Tibial nerve (tissue), 4 donors: ENCODE measurements around the gene APOA1. TPM values are rescaled to one million over a fixed set of nuclear protein-coding genes. Genes with fewer than 3 reads are reported as not detected.

Source experiments
- DNase-seq, 2 donors: peaks; one replicate each; pipeline ENCODE4 v3.0.0-alpha.2; 2019; ENCODE audit warnings: low spot score in 2 of 2
- H3K27ac ChIP-seq, 4 donors: fragments of 200-600 bp; sonication (generic) in 3 of 4; one replicate each; pipeline ENCODE4 v1.5.1; 2017 to 2019; ENCODE audit warnings: mild to moderate bottlenecking in 1 of 4
- H3K27me3 ChIP-seq, 2 donors: fragments of 200-600 bp; sonication (generic) in 1 of 2; one replicate each; pipeline versions ENCODE4 v1.5.1 to v1.6.0; 2017 to 2019
- H3K36me3 ChIP-seq, 3 donors: fragments of 200-600 bp; sonication (generic); one replicate each; pipeline ENCODE4 v1.5.1; 2018 to 2019
- H3K4me1 ChIP-seq, 4 donors: fragments of 200-600 bp; sonication (generic) in 3 of 4; one replicate each; pipeline ENCODE4 v1.5.1; 2017 to 2019
- H3K4me3 ChIP-seq, 4 donors: fragments of 200-600 bp; sonication (generic) in 3 of 4; one replicate each; pipeline ENCODE4 v1.5.1; 2017 to 2019; ENCODE audit warnings: mild to moderate bottlenecking in 1 of 4, moderate library complexity in 1 of 4
- H3K9me3 ChIP-seq, 4 donors: fragments of 200-600 bp; sonication (generic) in 3 of 4; one replicate each; pipeline ENCODE4 v1.5.1; 2017 to 2019
- EP300 ChIP-seq, 2 donors: sonication (generic); formaldehyde crosslinking; IDR thresholded peaks; one replicate each; pipeline ENCODE4 v1.6.1; 2017; ENCODE audit warnings: antibody characterized with exemption in 2 of 2, mild to moderate bottlenecking in 1 of 2
- POLR2A ChIP-seq, 2 donors: fragments of 450-650 bp; IDR thresholded peaks; one replicate each; pipeline ENCODE4 v1.6.1; 2017; ENCODE audit warnings: antibody characterized with exemption in 2 of 2, mild to moderate bottlenecking in 2 of 2, moderate library complexity in 2 of 2
- WGBS, 2 donors: methylation state at CpG; one replicate each; pipeline ENCODE4 v1.1.5; 2018; 5-methylcytosine and 5-hydroxymethylcytosine counted together
- total RNA-seq, 4 donors: library from RNA; depleted of rRNA; stranded (reverse); fragments of >200 nt; gene quantifications; one replicate each; pipeline ENCODE4 v1.1.0, GENCODE V29; 2016
- TF ChIP-seq, protein P1 (sequence below), 5 experiments: fragments of 200-600 bp in 3 of 5; fragments of 450-650 bp in 2 of 5; sonication (generic) in 3 of 5; IDR thresholded peaks; one replicate each; pipeline ENCODE4 v1.5.1; 2016 to 2019; ENCODE audit warnings: antibody characterized with exemption in 5 of 5, mild to moderate bottlenecking in 3 of 5, moderate library complexity in 2 of 5

APOA1 gene
- total RNA-seq, 4 donors from 2014 or later, result 4.1 to 8.4 (median 6.5) TPM

DNA sequence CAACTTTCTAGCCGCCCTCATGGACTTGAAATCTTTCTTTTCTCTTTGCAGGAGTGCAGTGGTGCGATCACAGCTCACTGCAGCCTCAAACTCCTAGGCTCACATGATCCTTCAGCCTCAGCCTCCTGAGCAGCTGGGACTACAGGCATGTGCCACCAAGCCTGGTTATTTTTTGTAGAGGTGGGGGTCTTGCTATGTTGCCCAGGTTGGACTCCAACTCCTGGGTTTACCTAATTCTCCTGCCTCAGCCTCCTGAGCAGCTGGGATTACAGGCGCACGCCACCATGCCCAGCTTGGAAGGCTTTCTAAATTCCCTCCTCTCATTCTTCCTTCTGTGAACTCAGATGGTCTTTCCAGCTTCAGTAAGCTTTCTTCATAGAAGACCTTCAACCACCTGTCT lies 4.7 kb upstream of the APOA1 start:
- DNase-seq, result no peak
- no peaks in the 10 kb centered on the region for H3K27me3 ChIP-seq
- peaks cover 3 to 46% (median 10%) of the 10 kb centered on the region in 3 donors for H3K36me3 ChIP-seq
- no peak for TF ChIP-seq EP300 (IDR thresholded peaks at IDR 0.05)
- H3K4me3 ChIP-seq, result no peak overlapping the region
- 98 to 100% methylated on average over 4 of the region's 4 CpGs for WGBS, 2 donors
- no peak overlapping the region for H3K27ac ChIP-seq
- no peaks in the 10 kb centered on the region for H3K9me3 ChIP-seq
- peaks cover 0 to 37% (median 8%) of the 10 kb centered on the region in 4 donors for H3K4me1 ChIP-seq

GRCh38 chr11:116840746-116841296 lies 3.4 kb upstream of the APOA1 start:
- DNase-seq, result no peak
- Histone ChIP-seq H3K9me3 (no peaks in the 10 kb centered on the region), H3K4me1 (peaks cover 0 to 48% (median 13%) of the 10 kb centered on the region in 4 donors), H3K27me3 (no peaks in the 10 kb centered on the region), H3K27ac (peak overlapping the region in 2 of 4 donors; percentile 13 to 64), H3K4me3 (no peak overlapping the region), H3K36me3 (peaks cover 3 to 33% (median 5%) of the 10 kb centered on the region in 3 donors)
- TF ChIP-seq EP300 (IDR thresholded peaks at IDR 0.05) (no peak), POLR2A (IDR thresholded peaks at IDR 0.05) (no peak)
- TF ChIP-seq, protein P1, sequence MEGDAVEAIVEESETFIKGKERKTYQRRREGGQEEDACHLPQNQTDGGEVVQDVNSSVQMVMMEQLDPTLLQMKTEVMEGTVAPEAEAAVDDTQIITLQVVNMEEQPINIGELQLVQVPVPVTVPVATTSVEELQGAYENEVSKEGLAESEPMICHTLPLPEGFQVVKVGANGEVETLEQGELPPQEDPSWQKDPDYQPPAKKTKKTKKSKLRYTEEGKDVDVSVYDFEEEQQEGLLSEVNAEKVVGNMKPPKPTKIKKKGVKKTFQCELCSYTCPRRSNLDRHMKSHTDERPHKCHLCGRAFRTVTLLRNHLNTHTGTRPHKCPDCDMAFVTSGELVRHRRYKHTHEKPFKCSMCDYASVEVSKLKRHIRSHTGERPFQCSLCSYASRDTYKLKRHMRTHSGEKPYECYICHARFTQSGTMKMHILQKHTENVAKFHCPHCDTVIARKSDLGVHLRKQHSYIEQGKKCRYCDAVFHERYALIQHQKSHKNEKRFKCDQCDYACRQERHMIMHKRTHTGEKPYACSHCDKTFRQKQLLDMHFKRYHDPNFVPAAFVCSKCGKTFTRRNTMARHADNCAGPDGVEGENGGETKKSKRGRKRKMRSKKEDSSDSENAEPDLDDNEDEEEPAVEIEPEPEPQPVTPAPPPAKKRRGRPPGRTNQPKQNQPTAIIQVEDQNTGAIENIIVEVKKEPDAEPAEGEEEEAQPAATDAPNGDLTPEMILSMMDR (IDR thresholded peaks at IDR 0.05), result no peak
- WGBS, 2 donors, result 53 to 63% methylated on average over 9 of the region's 9 CpGs

DNA sequence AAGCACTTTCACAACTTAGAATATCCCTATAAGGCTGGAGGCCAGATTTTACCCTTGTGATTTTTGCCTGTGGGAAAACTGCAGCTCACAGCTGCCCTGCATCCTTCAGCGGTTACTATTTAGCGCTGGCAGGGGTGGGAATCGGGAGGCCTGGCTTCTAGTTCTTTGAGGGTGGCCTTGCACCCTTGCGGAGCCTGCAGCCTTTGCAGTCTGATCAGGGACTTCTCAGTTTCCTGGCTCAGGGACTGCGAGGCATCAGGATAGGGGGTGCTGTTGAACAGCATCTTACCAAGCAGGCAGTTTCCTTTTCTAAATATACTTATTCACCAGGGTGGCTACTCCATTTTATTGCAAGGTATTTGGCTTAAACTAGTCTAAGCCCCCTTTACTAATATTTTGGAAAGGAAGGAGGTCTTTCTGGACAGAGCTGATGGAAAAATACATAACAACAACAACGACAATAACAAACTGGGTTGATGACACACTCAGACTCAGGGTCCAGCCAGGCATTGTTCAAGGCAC lies 2.9 kb upstream of the APOA1 start:
- Histone ChIP-seq H3K4me1 (peaks cover 0 to 53% (median 17%) of the 10 kb centered on the region in 4 donors), H3K27ac (peak overlapping the region in 3 of 4 donors; percentile 10 to 64 (median 13)), H3K36me3 (peaks cover 3 to 27% (median 5%) of the 10 kb centered on the region in 3 donors), H3K9me3 (no peaks in the 10 kb centered on the region), H3K27me3 (no peaks in the 10 kb centered on the region), H3K4me3 (no peak overlapping the region)
- no peak for DNase-seq
- WGBS, 2 donors, result 31 to 53% methylated on average over 6 of the region's 6 CpGs
- TF ChIP-seq EP300 (IDR thresholded peaks at IDR 0.05) (no peak), POLR2A (IDR thresholded peaks at IDR 0.05) (no peak)
- TF ChIP-seq, protein P1 (IDR thresholded peaks at IDR 0.05), result peak in 2 of 5 experiments; percentile 20 to 21

- whole genome bisulfite sequencing, 2 donors, result 89 to 90% methylated on average over 6 of the region's 6 CpGs
These were observed 1.1 kb upstream of the APOA1 start for GRCh38 chr11:116838321-116839084.

GRCh38 chr11:116836632-116836991 lies 810 bp downstream of the APOA1 start:
- Histone ChIP-seq H3K9me3 (no peaks in the 10 kb centered on the region), H3K27ac (peak overlapping the region in 3 of 4 donors; percentile 71 to 79 (median 76)), H3K36me3 (no peaks in the 10 kb centered on the region), H3K4me3 (no peak overlapping the region), H3K27me3 (no peaks in the 10 kb centered on the region), H3K4me1 (peaks cover 0 to 59% (median 18%) of the 10 kb centered on the region in 4 donors)
- no peak for DNase-seq
- TF ChIP-seq, protein P1 (IDR thresholded peaks at IDR 0.05), result no peak
- no peak for TF ChIP-seq POLR2A (IDR thresholded peaks at IDR 0.05)
- TF ChIP-seq EP300 (IDR thresholded peaks at IDR 0.05), result no peak
- 52 to 75% methylated on average over 7 of the region's 7 CpGs for WGBS, 2 donors

More at GRCh38 chr11:116838321-116839084, 1.1 kb upstream of the APOA1 start:
- peak overlapping the region in 2 of 4 donors; percentile 76 to 79 for H3K27ac ChIP-seq
- DNase-seq, result no peak
- H3K4me1 ChIP-seq, result peaks cover 0 to 59% (median 21%) of the 10 kb centered on the region in 4 donors
- no peak overlapping the region for H3K4me3 ChIP-seq
- no peaks in the 10 kb centered on the region for H3K9me3 ChIP-seq
- TF ChIP-seq EP300 (IDR thresholded peaks at IDR 0.05), result no peak
- H3K36me3 ChIP-seq, result peaks cover 0 to 12% (median under 1%) of the 10 kb centered on the region in 3 donors
- no peaks in the 10 kb centered on the region for H3K27me3 ChIP-seq
